ENCODE data around the gene SNX27. TPM values are rescaled to one million over a fixed set of nuclear protein-coding genes. Genes with fewer than 3 reads are reported as not detected.

Gene SNX27
- total RNA-seq, 3 donors from 2014 or later (not counting 1 experiment from before 2014, with no cell fraction given), result 17.8 to 25.0 (median 23.7) TPM

DNA sequence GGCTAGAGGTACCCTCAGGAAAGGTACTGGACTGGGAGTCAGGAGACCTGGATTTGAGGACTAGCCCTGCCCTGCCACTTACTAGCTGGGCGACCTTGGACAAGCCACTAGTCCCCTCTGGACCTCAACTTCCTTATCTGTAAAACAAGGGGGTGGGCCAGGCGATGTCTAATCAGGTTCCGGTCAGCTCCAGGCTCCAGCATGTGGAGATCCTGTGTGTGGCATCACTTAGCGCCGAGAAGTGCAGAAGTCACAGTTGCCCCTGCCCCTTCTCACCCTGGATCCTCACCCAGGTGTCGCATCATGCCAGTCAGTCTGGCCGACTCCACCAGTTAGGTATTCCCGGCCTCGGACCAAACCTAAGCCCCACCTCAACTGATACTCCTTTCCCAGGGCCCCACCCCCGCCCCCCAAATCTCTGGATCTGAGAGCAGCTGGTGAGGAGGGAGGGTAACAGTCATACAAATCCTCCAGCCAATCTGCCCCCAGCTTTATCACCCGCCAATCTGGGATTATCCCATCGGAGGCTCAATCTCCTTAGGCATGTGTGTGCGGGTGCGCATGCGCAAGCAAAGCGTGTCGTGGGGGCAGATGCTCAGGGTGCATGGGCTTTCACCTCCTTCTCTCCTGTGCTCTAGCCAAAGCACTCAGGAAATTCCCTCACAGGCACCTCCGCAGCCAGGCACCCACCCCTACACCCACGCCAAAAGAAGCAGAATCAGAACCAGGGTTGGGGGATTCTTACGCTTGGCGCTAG, 99.4 kb downstream of the SNX27 start:
- no peak for DNase-seq
- intact Hi-C loops (cut with micrococcal nuclease), result no loop called here
- TF ChIP-seq, protein P1, sequence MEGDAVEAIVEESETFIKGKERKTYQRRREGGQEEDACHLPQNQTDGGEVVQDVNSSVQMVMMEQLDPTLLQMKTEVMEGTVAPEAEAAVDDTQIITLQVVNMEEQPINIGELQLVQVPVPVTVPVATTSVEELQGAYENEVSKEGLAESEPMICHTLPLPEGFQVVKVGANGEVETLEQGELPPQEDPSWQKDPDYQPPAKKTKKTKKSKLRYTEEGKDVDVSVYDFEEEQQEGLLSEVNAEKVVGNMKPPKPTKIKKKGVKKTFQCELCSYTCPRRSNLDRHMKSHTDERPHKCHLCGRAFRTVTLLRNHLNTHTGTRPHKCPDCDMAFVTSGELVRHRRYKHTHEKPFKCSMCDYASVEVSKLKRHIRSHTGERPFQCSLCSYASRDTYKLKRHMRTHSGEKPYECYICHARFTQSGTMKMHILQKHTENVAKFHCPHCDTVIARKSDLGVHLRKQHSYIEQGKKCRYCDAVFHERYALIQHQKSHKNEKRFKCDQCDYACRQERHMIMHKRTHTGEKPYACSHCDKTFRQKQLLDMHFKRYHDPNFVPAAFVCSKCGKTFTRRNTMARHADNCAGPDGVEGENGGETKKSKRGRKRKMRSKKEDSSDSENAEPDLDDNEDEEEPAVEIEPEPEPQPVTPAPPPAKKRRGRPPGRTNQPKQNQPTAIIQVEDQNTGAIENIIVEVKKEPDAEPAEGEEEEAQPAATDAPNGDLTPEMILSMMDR (IDR thresholded peaks at IDR 0.05), result no peak
- Histone ChIP-seq H3K27me3 (ENCODE audit: control insufficient read depth, insufficient read depth, low read length) (peaks cover 4% of the 10 kb centered on the region), H3K4me1 (ENCODE audit: control insufficient read depth, insufficient read depth, low read length) (no peaks in the 10 kb centered on the region), H3K9me3 (ENCODE audit: control insufficient read depth, insufficient read depth, low read length) (no peaks in the 10 kb centered on the region), H3K4me3 (ENCODE audit: low read length) (no peak overlapping the region), H3K27ac (ENCODE audit: low read length) (no peak overlapping the region), H3K36me3 (ENCODE audit: control insufficient read depth, insufficient read depth, low read length) (no peaks in the 10 kb centered on the region)
- ATAC-seq, result no peak
- Mint-ChIP-seq H3K4me1 (peaks cover 0 to 6% of the 10 kb centered on the region in 2 donors), H3K27me3 (ENCODE audit: low read depth in 2 of 2) (peaks cover 19 to 35% of the 10 kb centered on the region in 2 donors), H3K36me3 (no peaks in the 10 kb centered on the region), H3K4me3 (no peak overlapping the region), H3K27ac (no peak overlapping the region), H3K9me3 (no peaks in the 10 kb centered on the region)
- 91% methylated on average over 20 of the region's 21 CpGs for WGBS (ENCODE audit: insufficient coverage)

DNA sequence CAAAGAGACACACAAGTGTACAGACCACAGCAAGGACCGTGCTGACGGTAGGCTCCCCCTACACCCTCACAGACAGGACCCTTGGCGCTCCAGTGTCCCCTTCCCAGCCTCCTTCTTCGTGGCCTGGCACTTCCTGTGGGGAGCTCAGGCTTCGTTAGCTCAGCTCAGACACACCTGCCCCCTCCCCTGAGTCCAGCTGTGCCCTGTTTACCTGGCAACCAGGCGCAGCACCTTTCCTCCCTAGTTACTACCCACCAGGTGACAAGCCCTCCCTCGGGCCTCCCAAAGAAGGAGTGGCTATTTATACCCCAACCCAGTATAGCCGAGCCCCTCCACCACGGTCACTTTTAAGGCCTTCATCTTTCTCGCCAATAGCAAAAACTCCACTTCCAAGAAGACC, 100.1 kb downstream of the SNX27 start:
- H3K4me3 Mint-ChIP-seq, result no peak overlapping the region
- Histone ChIP-seq H3K4me1 (ENCODE audit: control insufficient read depth, insufficient read depth, low read length) (peaks cover 3% of the 10 kb centered on the region), H3K36me3 (ENCODE audit: control insufficient read depth, insufficient read depth, low read length) (no peaks in the 10 kb centered on the region), H3K27ac (ENCODE audit: low read length) (no peak overlapping the region), H3K9me3 (ENCODE audit: control insufficient read depth, insufficient read depth, low read length) (no peaks in the 10 kb centered on the region), H3K27me3 (ENCODE audit: control insufficient read depth, insufficient read depth, low read length) (peaks cover 7% of the 10 kb centered on the region), H3K4me3 (ENCODE audit: low read length) (no peak overlapping the region)
- ATAC-seq (no peak), DNase-seq (no peak)
- TF ChIP-seq, protein P1 (IDR thresholded peaks at IDR 0.05), result no peak
- H3K4me1 Mint-ChIP-seq, result peaks cover 3% of the 10 kb centered on the region in 2 donors
- intact Hi-C loops (cut with micrococcal nuclease), result no loop called here
- H3K36me3 Mint-ChIP-seq, result no peaks in the 10 kb centered on the region
- H3K27me3 Mint-ChIP-seq (ENCODE audit: low read depth in 2 of 2), result peaks cover 19 to 38% of the 10 kb centered on the region in 2 donors
- H3K9me3 Mint-ChIP-seq, result no peaks in the 10 kb centered on the region
- WGBS (ENCODE audit: insufficient coverage), result 61% methylated on average over 10 of the region's 10 CpGs
- no peak overlapping the region for H3K27ac Mint-ChIP-seq

DNA sequence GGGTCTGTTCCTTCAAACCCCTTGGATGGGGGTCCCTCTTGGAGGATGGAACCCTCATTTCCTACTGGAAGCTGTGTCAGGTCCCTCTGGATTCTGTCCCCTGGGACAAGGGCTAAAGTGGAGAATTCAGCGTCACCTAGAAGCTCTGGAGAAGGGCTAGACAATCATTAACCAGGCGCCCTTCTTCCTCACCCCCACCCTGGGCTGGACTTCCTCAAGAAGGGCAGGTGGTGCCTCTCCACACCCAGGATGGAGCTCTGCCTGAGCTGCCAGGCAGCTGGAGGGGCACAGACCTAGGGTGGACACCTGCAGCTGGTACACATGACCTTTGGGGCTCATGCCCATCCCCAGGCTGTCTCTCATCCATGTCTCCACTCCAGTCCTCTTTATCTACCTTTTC, 101.2 kb downstream of the SNX27 start:
- 76% methylated on average over 2 of the region's 2 CpGs for WGBS (ENCODE audit: insufficient coverage)
- H3K27me3 ChIP-seq (ENCODE audit: control insufficient read depth, insufficient read depth, low read length), result peaks cover 14% of the 10 kb centered on the region
- no peak overlapping the region for H3K27ac Mint-ChIP-seq

More for the DNA sequence above, 101.2 kb downstream of the SNX27 start:
- DNase-seq (no peak), ATAC-seq (no peak)
- no peaks in the 10 kb centered on the region for H3K36me3 ChIP-seq (ENCODE audit: control insufficient read depth, insufficient read depth, low read length)
- no peak overlapping the region for H3K4me3 Mint-ChIP-seq
- H3K4me1 ChIP-seq (ENCODE audit: control insufficient read depth, insufficient read depth, low read length), result peaks cover 4% of the 10 kb centered on the region
- H3K4me3 ChIP-seq (ENCODE audit: low read length), result no peak overlapping the region
- no peak overlapping the region for H3K27ac ChIP-seq (ENCODE audit: low read length)
- TF ChIP-seq, protein P1 (IDR thresholded peaks at IDR 0.05), result no peak
- intact Hi-C loops (cut with micrococcal nuclease), result no loop called here
- no peaks in the 10 kb centered on the region for H3K36me3 Mint-ChIP-seq
- H3K4me1 Mint-ChIP-seq, result peaks cover 11% of the 10 kb centered on the region in 2 donors
- H3K9me3 ChIP-seq (ENCODE audit: control insufficient read depth, insufficient read depth, low read length), result no peaks in the 10 kb centered on the region
- H3K27me3 Mint-ChIP-seq (ENCODE audit: low read depth in 2 of 2), result peaks cover 29 to 49% of the 10 kb centered on the region in 2 donors
- no peaks in the 10 kb centered on the region for H3K9me3 Mint-ChIP-seq

Measured in natural killer cell (primary cell).